Measurements from ENCODE around the gene CLTC. TPM values are rescaled to one million over a fixed set of nuclear protein-coding genes. Genes with fewer than 3 reads are reported as not detected.
A peak's percentile ranks its signal among the peaks of the same experiment; 100 is the strongest.

The CLTC gene
- total RNA-seq, 6 experiments from 2014 or later: 120 to 232 (median 142) TPM

DNA sequence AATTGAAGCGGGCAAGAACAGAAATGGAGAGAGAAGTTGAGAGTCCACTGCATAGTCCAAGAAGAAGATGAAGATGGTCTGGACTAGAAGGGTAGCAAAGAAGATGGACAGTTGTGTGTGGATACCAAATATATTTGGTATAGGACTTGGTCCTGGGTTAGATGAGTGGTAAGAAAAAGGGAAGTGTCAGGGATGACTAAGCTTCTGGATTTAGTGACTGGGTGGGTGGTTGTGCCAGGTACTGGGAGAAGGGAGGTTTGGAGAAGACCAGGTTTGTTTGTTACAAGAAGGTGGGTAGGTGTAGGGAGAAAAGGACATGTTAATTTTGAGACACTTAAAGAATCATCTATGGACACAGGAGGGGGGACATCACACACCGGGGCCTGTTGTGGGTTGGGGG, 93.2 kb downstream of the CLTC start:
- intact Hi-C loops (cut with DNase I): no loop called here
- 80% methylated on average over 1 of the region's 2 CpGs for WGBS (ENCODE audit: insufficient coverage, low coverage, low lambda C conversion rate, missing lambda C conversion rate)
- H3K9me3 ChIP-seq: no peaks in the 10 kb centered on the region
- DNase-seq (no peak), ATAC-seq (peak in 1 of 4 donors; percentile 14)
- TF ChIP-seq, protein P1, sequence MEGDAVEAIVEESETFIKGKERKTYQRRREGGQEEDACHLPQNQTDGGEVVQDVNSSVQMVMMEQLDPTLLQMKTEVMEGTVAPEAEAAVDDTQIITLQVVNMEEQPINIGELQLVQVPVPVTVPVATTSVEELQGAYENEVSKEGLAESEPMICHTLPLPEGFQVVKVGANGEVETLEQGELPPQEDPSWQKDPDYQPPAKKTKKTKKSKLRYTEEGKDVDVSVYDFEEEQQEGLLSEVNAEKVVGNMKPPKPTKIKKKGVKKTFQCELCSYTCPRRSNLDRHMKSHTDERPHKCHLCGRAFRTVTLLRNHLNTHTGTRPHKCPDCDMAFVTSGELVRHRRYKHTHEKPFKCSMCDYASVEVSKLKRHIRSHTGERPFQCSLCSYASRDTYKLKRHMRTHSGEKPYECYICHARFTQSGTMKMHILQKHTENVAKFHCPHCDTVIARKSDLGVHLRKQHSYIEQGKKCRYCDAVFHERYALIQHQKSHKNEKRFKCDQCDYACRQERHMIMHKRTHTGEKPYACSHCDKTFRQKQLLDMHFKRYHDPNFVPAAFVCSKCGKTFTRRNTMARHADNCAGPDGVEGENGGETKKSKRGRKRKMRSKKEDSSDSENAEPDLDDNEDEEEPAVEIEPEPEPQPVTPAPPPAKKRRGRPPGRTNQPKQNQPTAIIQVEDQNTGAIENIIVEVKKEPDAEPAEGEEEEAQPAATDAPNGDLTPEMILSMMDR (IDR thresholded peaks at IDR 0.05): no peak
- no peak for TF ChIP-seq POLR2A (IDR thresholded peaks at IDR 0.05)
- no peak overlapping the region for H3K4me3 ChIP-seq
- no peaks in the 10 kb centered on the region for H3K36me3 ChIP-seq
- H3K27ac ChIP-seq: no peak overlapping the region
- H3K27me3 ChIP-seq: no peaks in the 10 kb centered on the region
- peaks cover 0 to 40% (median 9%) of the 10 kb centered on the region in 4 donors for H3K4me1 ChIP-seq

DNA sequence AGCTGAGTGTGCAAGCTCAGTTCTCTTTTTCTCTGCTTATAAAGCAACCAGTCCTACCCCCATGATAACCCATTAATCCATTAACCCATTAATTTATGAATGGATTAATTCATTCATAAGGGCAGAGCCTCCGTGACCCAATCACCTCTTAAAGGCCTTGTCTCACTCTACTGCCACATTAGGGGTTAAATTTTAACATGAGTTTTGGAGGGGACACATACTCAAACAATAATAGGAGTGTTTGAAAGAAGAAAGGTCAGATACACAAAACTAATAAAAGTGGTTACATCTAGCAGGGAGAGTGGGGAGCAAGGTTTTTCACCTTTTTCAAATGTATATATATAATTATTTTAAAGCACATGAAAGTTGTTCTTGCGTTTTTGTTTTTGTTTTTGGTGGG, 94.6 kb downstream of the CLTC start:
- 42% methylated on average over 2 of the region's 2 CpGs for WGBS (ENCODE audit: insufficient coverage, low coverage, low lambda C conversion rate, missing lambda C conversion rate)
- DNase-seq (no peak), ATAC-seq (peak; percentile 25 to 52 (median 36))
- H3K9me3 ChIP-seq: no peaks in the 10 kb centered on the region
- H3K36me3 ChIP-seq: no peaks in the 10 kb centered on the region
- H3K27ac ChIP-seq: no peak overlapping the region
- H3K4me3 ChIP-seq: no peak overlapping the region
- no peaks in the 10 kb centered on the region for H3K27me3 ChIP-seq
- H3K4me1 ChIP-seq: peaks cover 0 to 29% (median 6%) of the 10 kb centered on the region in 4 donors
- intact Hi-C loops (cut with DNase I): no loop called here
- TF ChIP-seq, protein P1 (IDR thresholded peaks at IDR 0.05): no peak
- TF ChIP-seq POLR2A (IDR thresholded peaks at IDR 0.05): no peak

DNA sequence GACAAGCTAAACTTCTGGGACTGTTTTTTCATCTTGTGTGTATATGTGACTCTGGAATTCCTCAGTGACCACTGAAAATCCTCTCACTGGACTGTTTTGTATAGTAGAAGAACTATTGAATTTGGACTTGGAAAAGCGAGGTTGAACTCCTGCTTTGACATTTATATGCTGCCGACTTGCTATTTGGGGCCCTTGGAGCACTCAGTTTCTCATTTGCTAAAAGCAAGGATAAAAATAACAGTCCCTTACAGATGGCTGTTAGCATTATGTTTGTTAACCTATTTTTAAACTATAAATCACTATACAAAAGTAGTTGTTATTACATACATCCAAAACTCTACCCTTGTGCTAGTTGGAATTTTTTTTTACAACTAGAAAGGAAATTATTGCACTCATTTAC, 96.7 kb downstream of the CLTC start:
- intact Hi-C loops (cut with DNase I): no loop called here
- Histone ChIP-seq H3K27ac (no peak overlapping the region), H3K4me1 (peaks cover 0 to 25% (median 4%) of the 10 kb centered on the region in 4 donors), H3K27me3 (no peaks in the 10 kb centered on the region), H3K9me3 (no peaks in the 10 kb centered on the region), H3K36me3 (no peaks in the 10 kb centered on the region), H3K4me3 (no peak overlapping the region)
- TF ChIP-seq, protein P1 (IDR thresholded peaks at IDR 0.05): no peak
- TF ChIP-seq POLR2A (IDR thresholded peaks at IDR 0.05): no peak
- DNase-seq (no peak), ATAC-seq (no peak)
- WGBS (ENCODE audit: insufficient coverage, low coverage, low lambda C conversion rate, missing lambda C conversion rate): 72% methylated on average over 2 of the region's 2 CpGs

DNA sequence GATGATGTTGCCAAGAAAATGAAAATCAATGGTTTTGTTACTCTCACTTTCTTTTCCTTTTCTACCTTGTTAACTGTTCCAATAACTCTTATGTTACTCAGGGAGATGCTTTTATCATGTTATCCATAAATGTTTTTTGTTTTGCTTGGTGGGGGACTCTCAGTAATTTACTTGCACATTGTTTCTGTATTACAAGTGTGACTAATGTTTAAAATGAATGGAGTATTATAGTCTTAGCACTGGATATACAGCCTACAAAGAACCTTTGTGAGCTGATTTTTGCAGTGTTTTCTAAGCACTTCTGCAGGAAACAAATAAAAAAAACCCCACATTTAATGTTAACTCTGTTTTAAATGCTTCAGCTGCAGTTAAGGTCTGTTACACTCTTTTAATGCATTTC, 99.8 kb downstream of the CLTC start:
- TF ChIP-seq, protein P1 (IDR thresholded peaks at IDR 0.05): no peak
- TF ChIP-seq POLR2A (IDR thresholded peaks at IDR 0.05): no peak
- H3K36me3 ChIP-seq: no peaks in the 10 kb centered on the region
- H3K4me1 ChIP-seq: peaks cover 0 to 18% (median 0%) of the 10 kb centered on the region in 4 donors
- intact Hi-C loops (cut with DNase I): no loop called here
- no peak overlapping the region for H3K4me3 ChIP-seq
- ATAC-seq (no peak), DNase-seq (no peak)
- H3K27ac ChIP-seq: no peak overlapping the region
- H3K27me3 ChIP-seq: no peaks in the 10 kb centered on the region
- H3K9me3 ChIP-seq: no peaks in the 10 kb centered on the region

DNA sequence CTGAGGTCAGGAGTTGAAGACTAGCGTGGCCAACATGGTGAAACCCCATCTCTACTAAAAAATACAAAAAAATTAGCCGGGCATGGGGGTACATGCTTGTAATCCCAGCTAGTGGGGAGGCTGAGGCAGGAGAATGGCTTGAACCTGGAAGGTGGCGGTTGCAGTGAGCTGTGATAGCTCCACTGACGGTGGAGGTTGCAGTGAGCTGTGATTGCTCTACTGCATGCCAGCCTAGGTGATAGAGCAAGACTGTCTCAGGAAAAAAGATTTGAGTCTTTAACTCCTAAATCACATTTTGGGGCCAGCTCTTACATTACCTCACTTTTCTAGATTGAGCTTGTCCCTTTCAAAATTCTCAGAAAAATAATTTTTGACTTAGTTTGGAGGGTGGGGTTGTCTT, 102.9 kb downstream of the CLTC start:
- intact Hi-C loops (cut with DNase I): no loop called here
- Histone ChIP-seq H3K9me3 (no peaks in the 10 kb centered on the region), H3K27me3 (no peaks in the 10 kb centered on the region), H3K4me1 (peaks cover 0 to 30% (median 3%) of the 10 kb centered on the region in 4 donors), H3K36me3 (no peaks in the 10 kb centered on the region), H3K27ac (no peak overlapping the region), H3K4me3 (no peak overlapping the region)
- no peak for DNase-seq
- 86% methylated on average over 4 of the region's 4 CpGs for WGBS (ENCODE audit: insufficient coverage, low coverage, low lambda C conversion rate, missing lambda C conversion rate)
- TF ChIP-seq, protein P1 (IDR thresholded peaks at IDR 0.05): no peak
- TF ChIP-seq POLR2A (IDR thresholded peaks at IDR 0.05): no peak
- ATAC-seq: no peak
